ENCODE results near the gene EI24.
A peak's percentile ranks its signal among the peaks of the same experiment; 100 is the strongest.

DNA sequence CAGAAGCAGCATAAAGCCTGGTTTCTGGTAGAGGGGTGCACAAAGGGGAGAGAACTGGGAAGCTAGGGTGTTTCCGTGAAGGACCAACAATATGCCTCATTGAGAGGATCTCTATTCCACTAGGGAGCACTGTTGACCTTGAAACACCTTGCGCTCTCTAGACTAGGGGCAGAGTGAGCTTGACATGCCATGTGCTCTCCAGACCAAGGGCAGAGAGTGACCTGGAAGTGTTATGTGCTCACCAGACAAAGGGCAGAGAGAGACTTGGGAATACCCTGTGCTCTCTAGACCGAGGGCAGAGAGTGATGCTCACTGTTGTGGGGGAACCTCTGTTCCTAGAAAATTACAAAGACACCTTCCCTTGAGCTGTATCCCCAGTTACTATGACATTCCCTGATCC is 15.2 kb upstream of the EI24 start:
- TF ChIP-seq, protein P1, sequence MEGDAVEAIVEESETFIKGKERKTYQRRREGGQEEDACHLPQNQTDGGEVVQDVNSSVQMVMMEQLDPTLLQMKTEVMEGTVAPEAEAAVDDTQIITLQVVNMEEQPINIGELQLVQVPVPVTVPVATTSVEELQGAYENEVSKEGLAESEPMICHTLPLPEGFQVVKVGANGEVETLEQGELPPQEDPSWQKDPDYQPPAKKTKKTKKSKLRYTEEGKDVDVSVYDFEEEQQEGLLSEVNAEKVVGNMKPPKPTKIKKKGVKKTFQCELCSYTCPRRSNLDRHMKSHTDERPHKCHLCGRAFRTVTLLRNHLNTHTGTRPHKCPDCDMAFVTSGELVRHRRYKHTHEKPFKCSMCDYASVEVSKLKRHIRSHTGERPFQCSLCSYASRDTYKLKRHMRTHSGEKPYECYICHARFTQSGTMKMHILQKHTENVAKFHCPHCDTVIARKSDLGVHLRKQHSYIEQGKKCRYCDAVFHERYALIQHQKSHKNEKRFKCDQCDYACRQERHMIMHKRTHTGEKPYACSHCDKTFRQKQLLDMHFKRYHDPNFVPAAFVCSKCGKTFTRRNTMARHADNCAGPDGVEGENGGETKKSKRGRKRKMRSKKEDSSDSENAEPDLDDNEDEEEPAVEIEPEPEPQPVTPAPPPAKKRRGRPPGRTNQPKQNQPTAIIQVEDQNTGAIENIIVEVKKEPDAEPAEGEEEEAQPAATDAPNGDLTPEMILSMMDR (IDR thresholded peaks at IDR 0.05; ENCODE audit: low read depth, low read length, missing input control), result peak; percentile 7
- TF ChIP-seq RAD21 (IDR thresholded peaks at IDR 0.05), result peak; percentile 13 to 20
- TF ChIP-seq, protein P2, sequence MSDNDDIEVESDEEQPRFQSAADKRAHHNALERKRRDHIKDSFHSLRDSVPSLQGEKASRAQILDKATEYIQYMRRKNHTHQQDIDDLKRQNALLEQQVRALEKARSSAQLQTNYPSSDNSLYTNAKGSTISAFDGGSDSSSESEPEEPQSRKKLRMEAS (IDR thresholded peaks at IDR 0.05), result no peak
- no peak for TF ChIP-seq HNF4A (conservative IDR thresholded peaks at IDR 0.05)
- no peak for TF ChIP-seq JUND (IDR thresholded peaks at IDR 0.05)
- TF ChIP-seq YY1 (IDR thresholded peaks at IDR 0.05), result no peak
- TF ChIP-seq, protein P3, sequence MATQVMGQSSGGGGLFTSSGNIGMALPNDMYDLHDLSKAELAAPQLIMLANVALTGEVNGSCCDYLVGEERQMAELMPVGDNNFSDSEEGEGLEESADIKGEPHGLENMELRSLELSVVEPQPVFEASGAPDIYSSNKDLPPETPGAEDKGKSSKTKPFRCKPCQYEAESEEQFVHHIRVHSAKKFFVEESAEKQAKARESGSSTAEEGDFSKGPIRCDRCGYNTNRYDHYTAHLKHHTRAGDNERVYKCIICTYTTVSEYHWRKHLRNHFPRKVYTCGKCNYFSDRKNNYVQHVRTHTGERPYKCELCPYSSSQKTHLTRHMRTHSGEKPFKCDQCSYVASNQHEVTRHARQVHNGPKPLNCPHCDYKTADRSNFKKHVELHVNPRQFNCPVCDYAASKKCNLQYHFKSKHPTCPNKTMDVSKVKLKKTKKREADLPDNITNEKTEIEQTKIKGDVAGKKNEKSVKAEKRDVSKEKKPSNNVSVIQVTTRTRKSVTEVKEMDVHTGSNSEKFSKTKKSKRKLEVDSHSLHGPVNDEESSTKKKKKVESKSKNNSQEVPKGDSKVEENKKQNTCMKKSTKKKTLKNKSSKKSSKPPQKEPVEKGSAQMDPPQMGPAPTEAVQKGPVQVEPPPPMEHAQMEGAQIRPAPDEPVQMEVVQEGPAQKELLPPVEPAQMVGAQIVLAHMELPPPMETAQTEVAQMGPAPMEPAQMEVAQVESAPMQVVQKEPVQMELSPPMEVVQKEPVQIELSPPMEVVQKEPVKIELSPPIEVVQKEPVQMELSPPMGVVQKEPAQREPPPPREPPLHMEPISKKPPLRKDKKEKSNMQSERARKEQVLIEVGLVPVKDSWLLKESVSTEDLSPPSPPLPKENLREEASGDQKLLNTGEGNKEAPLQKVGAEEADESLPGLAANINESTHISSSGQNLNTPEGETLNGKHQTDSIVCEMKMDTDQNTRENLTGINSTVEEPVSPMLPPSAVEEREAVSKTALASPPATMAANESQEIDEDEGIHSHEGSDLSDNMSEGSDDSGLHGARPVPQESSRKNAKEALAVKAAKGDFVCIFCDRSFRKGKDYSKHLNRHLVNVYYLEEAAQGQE (IDR thresholded peaks at IDR 0.05), result no peak
- no peak for TF ChIP-seq GABPA (IDR thresholded peaks at IDR 0.05 in 1 of 2, conservative IDR thresholded peaks at IDR 0.05 in 1 of 2)
- no peak for TF ChIP-seq EGR1 (IDR thresholded peaks at IDR 0.05; ENCODE audit: low read depth in 2 of 2)
- TF ChIP-seq, protein P4, sequence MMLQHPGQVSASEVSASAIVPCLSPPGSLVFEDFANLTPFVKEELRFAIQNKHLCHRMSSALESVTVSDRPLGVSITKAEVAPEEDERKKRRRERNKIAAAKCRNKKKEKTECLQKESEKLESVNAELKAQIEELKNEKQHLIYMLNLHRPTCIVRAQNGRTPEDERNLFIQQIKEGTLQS (IDR thresholded peaks at IDR 0.05), result no peak
- TF ChIP-seq NR2F2 (IDR thresholded peaks at IDR 0.05), result no peak
- TF ChIP-seq HNF4G (IDR thresholded peaks at IDR 0.05), result no peak
- TF ChIP-seq FOXA2 (IDR thresholded peaks at IDR 0.05), result no peak

Measured in liver (tissue), 3 donors.